ENCODE results near the gene MYO1E.

GRCh38 chr15:59329091-59329490, 43.6 kb downstream of the MYO1E start:
- TF ChIP-seq, protein P1, sequence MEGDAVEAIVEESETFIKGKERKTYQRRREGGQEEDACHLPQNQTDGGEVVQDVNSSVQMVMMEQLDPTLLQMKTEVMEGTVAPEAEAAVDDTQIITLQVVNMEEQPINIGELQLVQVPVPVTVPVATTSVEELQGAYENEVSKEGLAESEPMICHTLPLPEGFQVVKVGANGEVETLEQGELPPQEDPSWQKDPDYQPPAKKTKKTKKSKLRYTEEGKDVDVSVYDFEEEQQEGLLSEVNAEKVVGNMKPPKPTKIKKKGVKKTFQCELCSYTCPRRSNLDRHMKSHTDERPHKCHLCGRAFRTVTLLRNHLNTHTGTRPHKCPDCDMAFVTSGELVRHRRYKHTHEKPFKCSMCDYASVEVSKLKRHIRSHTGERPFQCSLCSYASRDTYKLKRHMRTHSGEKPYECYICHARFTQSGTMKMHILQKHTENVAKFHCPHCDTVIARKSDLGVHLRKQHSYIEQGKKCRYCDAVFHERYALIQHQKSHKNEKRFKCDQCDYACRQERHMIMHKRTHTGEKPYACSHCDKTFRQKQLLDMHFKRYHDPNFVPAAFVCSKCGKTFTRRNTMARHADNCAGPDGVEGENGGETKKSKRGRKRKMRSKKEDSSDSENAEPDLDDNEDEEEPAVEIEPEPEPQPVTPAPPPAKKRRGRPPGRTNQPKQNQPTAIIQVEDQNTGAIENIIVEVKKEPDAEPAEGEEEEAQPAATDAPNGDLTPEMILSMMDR (IDR thresholded peaks at IDR 0.05), result no peak
- TF ChIP-seq POLR2A (IDR thresholded peaks at IDR 0.05), result no peak
- TF ChIP-seq EP300 (IDR thresholded peaks at IDR 0.05), result no peak
